ENCODE measurements around the gene INTS3.

The INTS3 gene, protein sequence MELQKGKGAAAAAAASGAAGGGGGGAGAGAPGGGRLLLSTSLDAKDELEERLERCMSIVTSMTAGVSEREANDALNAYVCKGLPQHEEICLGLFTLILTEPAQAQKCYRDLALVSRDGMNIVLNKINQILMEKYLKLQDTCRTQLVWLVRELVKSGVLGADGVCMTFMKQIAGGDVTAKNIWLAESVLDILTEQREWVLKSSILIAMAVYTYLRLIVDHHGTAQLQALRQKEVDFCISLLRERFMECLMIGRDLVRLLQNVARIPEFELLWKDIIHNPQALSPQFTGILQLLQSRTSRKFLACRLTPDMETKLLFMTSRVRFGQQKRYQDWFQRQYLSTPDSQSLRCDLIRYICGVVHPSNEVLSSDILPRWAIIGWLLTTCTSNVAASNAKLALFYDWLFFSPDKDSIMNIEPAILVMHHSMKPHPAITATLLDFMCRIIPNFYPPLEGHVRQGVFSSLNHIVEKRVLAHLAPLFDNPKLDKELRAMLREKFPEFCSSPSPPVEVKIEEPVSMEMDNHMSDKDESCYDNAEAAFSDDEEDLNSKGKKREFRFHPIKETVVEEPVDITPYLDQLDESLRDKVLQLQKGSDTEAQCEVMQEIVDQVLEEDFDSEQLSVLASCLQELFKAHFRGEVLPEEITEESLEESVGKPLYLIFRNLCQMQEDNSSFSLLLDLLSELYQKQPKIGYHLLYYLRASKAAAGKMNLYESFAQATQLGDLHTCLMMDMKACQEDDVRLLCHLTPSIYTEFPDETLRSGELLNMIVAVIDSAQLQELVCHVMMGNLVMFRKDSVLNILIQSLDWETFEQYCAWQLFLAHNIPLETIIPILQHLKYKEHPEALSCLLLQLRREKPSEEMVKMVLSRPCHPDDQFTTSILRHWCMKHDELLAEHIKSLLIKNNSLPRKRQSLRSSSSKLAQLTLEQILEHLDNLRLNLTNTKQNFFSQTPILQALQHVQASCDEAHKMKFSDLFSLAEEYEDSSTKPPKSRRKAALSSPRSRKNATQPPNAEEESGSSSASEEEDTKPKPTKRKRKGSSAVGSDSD

DNA sequence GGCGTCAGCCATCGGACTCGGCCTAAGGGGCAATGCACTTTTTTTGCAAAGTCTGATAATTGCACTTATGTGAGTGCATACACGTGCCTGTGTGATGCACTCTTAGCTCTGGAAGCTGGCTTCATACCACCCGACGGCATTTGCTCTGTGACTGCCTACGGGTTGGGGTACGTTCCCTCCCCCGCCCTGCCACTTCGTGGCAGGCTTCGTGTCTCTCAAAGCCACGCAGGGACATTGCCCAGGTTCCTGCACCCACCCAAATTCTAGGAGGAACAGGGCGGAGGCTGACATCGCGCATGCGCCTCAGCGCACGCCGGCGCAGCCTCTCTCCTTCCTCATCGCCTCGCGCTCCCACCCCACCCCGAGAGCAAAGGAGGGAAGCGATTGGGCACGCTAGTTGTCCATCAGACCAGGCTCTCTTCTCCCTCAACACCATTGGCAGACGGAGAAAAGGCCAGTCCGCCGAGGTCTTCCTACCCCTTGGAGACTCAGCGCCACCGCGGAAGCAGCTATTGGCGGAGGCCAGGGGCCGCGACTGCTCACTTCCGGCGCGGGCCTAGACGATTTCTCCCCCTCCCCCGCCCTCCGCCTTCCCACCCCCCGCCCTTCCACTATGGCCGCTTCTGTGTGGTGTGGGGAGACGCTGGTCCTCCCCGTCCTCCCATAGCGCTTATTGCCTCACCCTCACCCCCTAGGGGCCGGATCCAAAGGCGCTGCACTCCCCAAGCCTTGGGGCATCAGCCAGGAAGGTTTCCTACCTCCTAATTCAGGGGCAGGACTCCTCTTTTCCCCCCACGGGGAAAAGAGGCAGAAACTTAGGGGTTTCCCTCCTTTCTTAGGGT, at the start of gene INTS3:
Gene INTS3 (plus strand): TSS at position 588 of the 842 bp plus-strand sequence. CDS start 585 bp downstream, outside the sequence.
- no peaks in the 10 kb centered on the region for H3K27me3 Mint-ChIP-seq
- H3K4me1 Mint-ChIP-seq = peaks cover 12% of the 10 kb centered on the region
- ATAC-seq (ENCODE audit: low read depth) (peak; percentile 96), DNase-seq (ENCODE audit: low spot score in 2 of 2) (peak; percentile 88 to 96)
- peaks cover 7% of the 10 kb centered on the region for H3K36me3 Mint-ChIP-seq
- H3K9me3 Mint-ChIP-seq = no peaks in the 10 kb centered on the region
- peak within 1 kb of the TSS; percentile 96 for H3K4me3 Mint-ChIP-seq
- peak within 1 kb of the TSS; percentile 96 for H3K27ac Mint-ChIP-seq

GRCh38 chr1:153678519-153679336, 49.1 kb upstream of the INTS3 start, which contains the start of gene NPR1:
NPR1 (plus strand) TSS chr1:153678688; CDS start chr1:153679109, 421 bp downstream.
- H3K4me3 Mint-ChIP-seq = peak within 1 kb of the TSS; percentile 87
- H3K36me3 Mint-ChIP-seq = no peaks in the 10 kb centered on the region
- no peaks in the 10 kb centered on the region for H3K9me3 Mint-ChIP-seq
- H3K27ac Mint-ChIP-seq = no peak within 1 kb of the TSS
- DNase-seq (ENCODE audit: low spot score in 2 of 2) = peak; percentile 15 to 36
- peaks cover 33% of the 10 kb centered on the region for H3K27me3 Mint-ChIP-seq
- ATAC-seq (ENCODE audit: low read depth) = peak; percentile 50
- peaks cover 22% of the 10 kb centered on the region for H3K4me1 Mint-ChIP-seq

- Mint-ChIP-seq H3K27me3 (peaks cover 37% of the 10 kb centered on the region), H3K27ac (peak overlapping the region; percentile 2), H3K36me3 (no peaks in the 10 kb centered on the region), H3K4me1 (peaks cover 22% of the 10 kb centered on the region), H3K9me3 (no peaks in the 10 kb centered on the region), H3K4me3 (peak overlapping the region; percentile 87)
- DNase-seq (ENCODE audit: low spot score in 2 of 2) = peak; percentile 26 to 55
- peak; percentile 69 for ATAC-seq (ENCODE audit: low read depth)
Observed at GRCh38 chr1:153679337-153680119, 48.3 kb upstream of the INTS3 start.

GRCh38 chr1:153680120-153680403, 47.8 kb upstream of the INTS3 start:
- H3K27ac Mint-ChIP-seq = peak overlapping the region; percentile 2
- H3K4me3 Mint-ChIP-seq = peak overlapping the region; percentile 82
- H3K9me3 Mint-ChIP-seq = no peaks in the 10 kb centered on the region
- DNase-seq (ENCODE audit: low spot score in 2 of 2) = no peak
- peaks cover 22% of the 10 kb centered on the region for H3K4me1 Mint-ChIP-seq
- no peaks in the 10 kb centered on the region for H3K36me3 Mint-ChIP-seq
- ATAC-seq (ENCODE audit: low read depth) = no peak
- peaks cover 37% of the 10 kb centered on the region for H3K27me3 Mint-ChIP-seq

- H3K4me3 Mint-ChIP-seq = no peak overlapping the region
- no peak overlapping the region for H3K27ac Mint-ChIP-seq
- peaks cover 32% of the 10 kb centered on the region for H3K27me3 Mint-ChIP-seq
- no peaks in the 10 kb centered on the region for H3K9me3 Mint-ChIP-seq
- H3K36me3 Mint-ChIP-seq = no peaks in the 10 kb centered on the region
- no peak for ATAC-seq (ENCODE audit: low read depth)
- no peak for DNase-seq (ENCODE audit: low spot score in 2 of 2)
- H3K4me1 Mint-ChIP-seq = peaks cover 18% of the 10 kb centered on the region
Observed at GRCh38 chr1:153682730-153683129, 45.1 kb upstream of the INTS3 start.

DNA sequence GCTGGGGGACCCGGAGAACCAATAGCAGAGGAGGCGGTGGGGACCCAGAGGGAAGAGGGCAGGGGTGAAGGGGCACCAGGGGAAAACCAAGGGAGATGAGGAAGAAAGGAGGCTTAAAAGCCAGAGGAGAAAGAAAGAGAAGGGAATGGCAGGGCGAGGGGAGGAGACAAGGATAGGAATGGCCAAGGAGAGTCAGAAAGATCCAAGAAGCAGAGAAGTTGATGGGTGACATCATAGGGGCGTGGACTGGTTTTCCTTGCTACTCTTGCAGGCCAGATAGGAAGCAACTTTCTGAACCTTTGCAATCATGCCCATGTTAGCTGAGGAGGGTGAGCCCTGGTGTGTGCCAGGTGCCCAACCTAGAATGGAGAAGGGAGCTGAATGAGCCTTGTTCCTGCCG, 44.0 kb upstream of the INTS3 start:
- H3K4me1 Mint-ChIP-seq = peaks cover 13% of the 10 kb centered on the region
- DNase-seq (ENCODE audit: low spot score in 2 of 2) (no peak), ATAC-seq (ENCODE audit: low read depth) (no peak)
- H3K27ac Mint-ChIP-seq = no peak overlapping the region
- H3K9me3 Mint-ChIP-seq = no peaks in the 10 kb centered on the region
- peaks cover 28% of the 10 kb centered on the region for H3K27me3 Mint-ChIP-seq
- H3K36me3 Mint-ChIP-seq = no peaks in the 10 kb centered on the region
- H3K4me3 Mint-ChIP-seq = no peak overlapping the region

DNA sequence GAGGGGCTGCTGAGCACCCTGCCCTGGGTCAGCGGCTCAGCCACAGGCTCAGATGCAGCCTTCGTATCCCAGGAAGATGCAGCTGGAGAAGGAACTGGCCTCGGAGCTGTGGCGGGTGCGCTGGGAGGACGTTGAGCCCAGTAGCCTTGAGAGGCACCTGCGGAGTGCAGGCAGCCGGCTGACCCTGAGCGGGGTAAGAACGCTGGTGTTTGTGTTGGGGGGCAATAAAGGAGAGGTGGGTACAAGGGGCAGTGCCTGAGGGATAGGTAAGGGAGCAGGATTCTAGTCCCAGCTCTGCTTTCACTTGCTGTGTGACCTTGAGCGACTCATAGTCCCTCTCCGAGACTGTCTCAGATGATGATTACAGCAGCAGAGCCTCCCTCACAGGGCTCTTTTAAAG, 43.0 kb upstream of the INTS3 start:
- no peaks in the 10 kb centered on the region for H3K36me3 Mint-ChIP-seq
- ATAC-seq (ENCODE audit: low read depth) (no peak), DNase-seq (ENCODE audit: low spot score in 2 of 2) (no peak)
- H3K27ac Mint-ChIP-seq = no peak overlapping the region
- H3K9me3 Mint-ChIP-seq = no peaks in the 10 kb centered on the region
- H3K4me3 Mint-ChIP-seq = no peak overlapping the region
- H3K4me1 Mint-ChIP-seq = peaks cover 15% of the 10 kb centered on the region
- peaks cover 27% of the 10 kb centered on the region for H3K27me3 Mint-ChIP-seq

DNA sequence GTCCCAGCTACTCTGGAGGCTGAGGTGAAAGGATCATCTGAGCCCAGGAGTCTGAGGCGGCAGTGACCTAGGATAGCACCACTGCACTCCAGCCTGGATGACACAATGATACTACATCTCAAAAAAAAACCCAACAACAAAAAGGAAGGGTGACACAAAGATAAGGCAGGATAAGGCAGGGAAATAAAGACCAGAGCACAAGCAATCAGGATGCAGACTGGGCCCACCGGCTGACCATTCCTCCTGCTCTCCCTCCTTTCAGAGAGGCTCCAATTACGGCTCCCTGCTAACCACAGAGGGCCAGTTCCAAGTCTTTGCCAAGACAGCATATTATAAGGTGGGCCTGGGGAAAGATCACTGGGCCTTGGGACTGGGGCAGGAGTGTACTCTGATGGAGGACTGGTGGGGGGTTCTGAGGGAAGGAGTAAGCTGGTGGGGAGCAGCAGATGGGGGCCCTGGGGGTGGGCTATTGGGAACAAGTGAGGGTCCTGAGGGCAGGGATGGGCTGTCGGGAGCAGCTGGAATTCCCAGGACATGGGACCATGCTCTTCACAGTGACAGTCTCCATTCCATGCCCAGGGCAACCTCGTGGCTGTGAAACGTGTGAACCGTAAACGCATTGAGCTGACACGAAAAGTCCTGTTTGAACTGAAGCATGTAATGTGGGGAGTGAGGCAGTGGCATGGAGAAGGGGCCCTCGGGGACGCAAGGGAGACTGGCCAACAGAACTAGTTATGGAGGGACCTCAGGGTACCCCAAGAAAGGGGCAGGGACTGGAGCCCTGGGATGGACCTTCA, 42.1 kb upstream of the INTS3 start:
- H3K27me3 Mint-ChIP-seq = peaks cover 22% of the 10 kb centered on the region
- H3K4me3 Mint-ChIP-seq = no peak overlapping the region
- ATAC-seq (ENCODE audit: low read depth) (no peak), DNase-seq (ENCODE audit: low spot score in 2 of 2) (no peak)
- peaks cover 10% of the 10 kb centered on the region for H3K4me1 Mint-ChIP-seq
- H3K9me3 Mint-ChIP-seq = no peaks in the 10 kb centered on the region
- H3K36me3 Mint-ChIP-seq = no peaks in the 10 kb centered on the region
- no peak overlapping the region for H3K27ac Mint-ChIP-seq

DNA sequence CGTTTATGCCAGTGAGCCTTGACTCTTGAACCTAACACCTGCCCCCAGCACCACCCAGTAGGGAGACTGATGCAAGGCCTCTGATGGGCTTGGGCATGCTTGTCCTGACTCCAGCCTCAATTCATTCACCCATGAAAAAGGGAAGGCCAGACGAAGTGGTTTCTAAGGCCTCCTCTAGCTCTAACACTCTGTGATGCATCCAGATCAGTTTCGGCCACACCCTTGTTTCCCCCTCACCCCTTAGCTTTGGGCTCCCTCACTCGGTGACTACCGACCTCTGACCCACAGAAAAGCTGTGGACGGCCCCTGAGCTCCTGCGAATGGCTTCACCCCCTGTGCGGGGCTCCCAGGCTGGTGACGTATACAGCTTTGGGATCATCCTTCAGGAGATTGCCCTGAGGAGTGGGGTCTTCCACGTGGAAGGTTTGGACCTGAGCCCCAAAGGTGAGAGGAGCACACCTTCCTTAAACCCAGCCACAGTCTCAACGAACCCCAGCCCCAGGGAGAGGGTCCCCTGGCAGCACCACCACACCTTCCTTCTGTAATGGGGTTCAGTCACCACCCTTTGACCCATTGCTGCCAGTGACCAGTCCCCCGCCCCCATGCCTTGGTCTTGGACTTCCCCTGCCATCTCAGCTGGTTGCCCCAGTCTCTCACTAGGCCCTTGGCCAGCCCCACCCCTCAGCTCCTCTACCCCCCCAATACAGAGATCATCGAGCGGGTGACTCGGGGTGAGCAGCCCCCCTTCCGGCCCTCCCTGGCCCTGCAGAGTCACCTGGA, 40.3 kb upstream of the INTS3 start:
- Mint-ChIP-seq H3K9me3 (no peaks in the 10 kb centered on the region), H3K27me3 (peaks cover 18% of the 10 kb centered on the region), H3K4me1 (peaks cover 10% of the 10 kb centered on the region), H3K27ac (no peak overlapping the region), H3K4me3 (no peak overlapping the region), H3K36me3 (no peaks in the 10 kb centered on the region)
- no peak for ATAC-seq (ENCODE audit: low read depth)
- DNase-seq (ENCODE audit: low spot score in 2 of 2) = no peak

DNA sequence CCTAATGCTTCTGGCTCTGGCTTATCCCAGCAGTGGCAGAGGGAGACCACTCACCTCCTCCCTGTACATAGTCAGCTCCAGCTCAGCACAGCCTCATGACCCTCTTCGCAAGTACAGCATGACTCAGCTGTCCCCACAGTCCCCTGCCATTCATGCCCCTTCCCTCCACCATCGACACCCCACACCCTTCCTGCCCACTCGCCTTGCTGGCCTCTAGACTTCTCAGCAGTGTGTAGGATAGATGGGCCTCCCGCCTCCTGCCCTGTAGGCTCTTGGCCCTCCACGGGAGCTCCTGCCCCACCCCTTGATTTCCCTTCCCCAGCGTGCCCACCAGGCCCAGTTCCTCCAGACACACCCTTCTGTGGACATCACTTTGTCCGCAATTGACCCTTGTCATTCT, 39.6 kb upstream of the INTS3 start:
- Mint-ChIP-seq H3K4me3 (no peak overlapping the region), H3K27me3 (peaks cover 18% of the 10 kb centered on the region), H3K4me1 (peaks cover 10% of the 10 kb centered on the region), H3K36me3 (no peaks in the 10 kb centered on the region), H3K27ac (no peak overlapping the region), H3K9me3 (no peaks in the 10 kb centered on the region)
- no peak for DNase-seq (ENCODE audit: low spot score in 2 of 2)
- ATAC-seq (ENCODE audit: low read depth) = no peak

DNA sequence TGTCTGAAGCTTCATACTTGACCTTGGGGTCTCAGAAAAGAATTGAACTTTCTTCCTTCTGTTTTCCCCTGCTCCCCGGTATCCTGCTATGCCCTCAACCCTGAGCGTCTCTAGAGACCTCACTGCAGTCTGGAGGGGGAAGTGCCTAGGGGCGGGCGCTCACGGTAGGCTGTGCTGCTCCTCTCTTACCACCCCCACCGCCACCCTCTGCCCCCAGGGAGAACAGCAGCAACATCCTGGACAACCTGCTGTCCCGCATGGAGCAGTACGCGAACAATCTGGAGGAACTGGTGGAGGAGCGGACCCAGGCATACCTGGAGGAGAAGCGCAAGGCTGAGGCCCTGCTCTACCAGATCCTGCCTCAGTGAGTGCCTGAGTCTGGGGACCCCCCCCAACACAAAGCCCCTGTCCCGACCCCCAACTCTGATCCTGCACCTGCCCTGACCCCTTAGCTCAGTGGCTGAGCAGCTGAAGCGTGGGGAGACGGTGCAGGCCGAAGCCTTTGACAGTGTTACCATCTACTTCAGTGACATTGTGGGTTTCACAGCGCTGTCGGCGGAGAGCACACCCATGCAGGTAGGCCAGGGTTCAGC, 39.0 kb upstream of the INTS3 start:
- H3K27ac Mint-ChIP-seq = no peak overlapping the region
- no peak overlapping the region for H3K4me3 Mint-ChIP-seq
- peaks cover 10% of the 10 kb centered on the region for H3K4me1 Mint-ChIP-seq
- H3K27me3 Mint-ChIP-seq = peaks cover 16% of the 10 kb centered on the region
- DNase-seq (ENCODE audit: low spot score in 2 of 2) = no peak
- ATAC-seq (ENCODE audit: low read depth) = peak; percentile 35
- no peaks in the 10 kb centered on the region for H3K36me3 Mint-ChIP-seq
- no peaks in the 10 kb centered on the region for H3K9me3 Mint-ChIP-seq

All from memory B cell (primary cell).